HG02885 (cell line): ENCODE measurements around the gene MALAT1.
A peak's percentile ranks its signal among the peaks of the same experiment; 100 is the strongest.

Experiments
- ATAC-seq: cut with Tn5 transposase; IDR thresholded peaks from one replicate; pipeline ENCODE4 v1.9.1; 2021; ENCODE audit warnings: mild to moderate bottlenecking; ENCODE audit not compliant: unreplicated experiment, poor library complexity

The MALAT1 gene

DNA sequence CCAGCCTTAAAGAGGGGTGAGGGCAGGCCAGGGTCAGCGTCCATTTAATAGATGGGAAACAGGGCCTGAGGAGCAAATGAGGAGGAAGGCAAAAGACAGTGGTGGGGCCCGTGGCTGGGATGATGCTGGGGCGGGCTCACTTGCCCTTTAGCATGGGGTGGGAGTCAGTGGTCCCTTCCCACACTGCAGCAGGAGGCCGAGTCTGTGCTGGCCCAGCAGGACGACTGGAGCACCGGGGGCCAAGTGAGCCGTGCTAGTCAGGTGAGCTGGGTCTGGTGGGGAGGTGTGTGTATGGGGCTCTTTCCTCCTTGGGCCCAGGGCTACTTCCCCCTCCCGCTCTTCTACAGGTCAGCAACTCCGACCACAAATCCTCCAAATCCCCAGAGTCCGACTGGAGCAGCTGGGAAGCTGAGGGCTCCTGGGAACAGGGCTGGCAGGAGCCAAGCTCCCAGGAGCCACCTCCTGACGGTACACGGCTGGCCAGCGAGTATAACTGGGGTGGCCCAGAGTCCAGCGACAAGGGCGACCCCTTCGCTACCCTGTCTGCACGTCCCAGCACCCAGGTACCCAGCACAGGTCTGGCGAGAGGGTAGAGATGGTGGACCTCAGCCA, 38.9 kb downstream of the MALAT1 start:
- ATAC-seq, result no peak

DNA sequence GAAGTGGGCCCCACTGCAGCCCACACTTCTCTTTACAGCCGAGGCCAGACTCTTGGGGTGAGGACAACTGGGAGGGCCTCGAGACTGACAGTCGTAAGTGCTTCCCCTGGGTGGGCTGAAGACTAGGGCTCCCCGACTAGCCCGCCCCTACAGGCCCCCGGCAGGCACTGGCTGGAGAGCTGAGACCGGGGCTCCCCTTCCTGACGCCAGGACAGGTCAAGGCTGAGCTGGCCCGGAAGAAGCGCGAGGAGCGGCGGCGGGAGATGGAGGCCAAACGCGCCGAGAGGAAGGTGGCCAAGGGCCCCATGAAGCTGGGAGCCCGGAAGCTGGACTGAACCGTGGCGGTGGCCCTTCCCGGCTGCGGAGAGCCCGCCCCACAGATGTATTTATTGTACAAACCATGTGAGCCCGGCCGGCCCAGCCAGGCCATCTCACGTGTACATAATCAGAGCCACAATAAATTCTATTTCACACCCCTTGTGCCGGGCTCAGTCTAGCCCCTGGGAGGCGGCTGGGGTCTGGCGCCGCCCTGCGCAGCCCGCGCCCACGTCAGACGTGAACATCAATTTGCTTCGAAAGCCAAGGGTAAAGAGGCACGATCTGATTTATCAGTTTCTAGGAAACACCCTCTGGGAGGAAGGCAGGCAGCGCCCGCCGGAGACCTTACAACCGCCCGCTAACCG, 39.5 kb downstream of the MALAT1 start:
- ATAC-seq, result no peak

DNA sequence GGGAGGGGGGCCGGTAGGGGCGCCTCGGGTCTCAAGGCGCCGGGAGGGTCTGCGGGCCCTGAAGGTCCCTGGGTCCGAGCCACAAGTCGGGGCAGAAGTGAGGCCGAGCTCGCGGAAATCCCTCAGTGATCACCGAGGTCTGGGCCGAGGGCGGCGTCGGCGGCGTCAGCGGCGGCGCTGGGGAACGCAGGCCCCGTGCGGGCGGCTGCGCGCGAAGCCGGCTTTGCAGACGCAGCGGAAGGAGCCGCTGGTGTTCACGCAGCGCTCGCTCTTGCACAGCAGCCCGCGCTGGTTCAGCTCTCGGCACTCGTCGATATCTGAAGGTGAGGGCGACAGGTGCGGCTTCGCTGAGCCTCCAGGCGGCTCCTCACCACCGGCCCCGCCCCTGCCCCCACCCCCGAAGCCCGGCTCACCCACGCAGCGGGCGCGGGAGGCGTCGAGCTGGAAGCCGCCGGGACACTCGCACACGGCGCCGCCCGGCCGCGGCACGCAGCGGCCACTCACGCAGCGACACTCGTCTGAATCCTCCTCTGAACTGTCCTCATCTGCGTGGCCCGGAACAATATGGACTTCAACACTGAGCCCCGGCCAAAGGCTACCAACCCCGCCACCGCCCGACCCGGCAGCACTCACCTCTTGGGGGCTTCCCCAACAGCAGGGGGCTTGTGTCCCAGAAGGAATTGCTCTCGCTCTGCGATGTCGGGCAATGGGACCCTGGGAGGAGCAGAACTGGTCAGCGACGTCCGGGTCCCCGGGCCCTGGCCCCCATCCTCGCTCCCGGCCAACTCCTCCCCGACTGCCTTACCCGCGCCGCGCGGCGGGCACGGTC, 40.3 kb downstream of the MALAT1 start:
- no peak for ATAC-seq

DNA sequence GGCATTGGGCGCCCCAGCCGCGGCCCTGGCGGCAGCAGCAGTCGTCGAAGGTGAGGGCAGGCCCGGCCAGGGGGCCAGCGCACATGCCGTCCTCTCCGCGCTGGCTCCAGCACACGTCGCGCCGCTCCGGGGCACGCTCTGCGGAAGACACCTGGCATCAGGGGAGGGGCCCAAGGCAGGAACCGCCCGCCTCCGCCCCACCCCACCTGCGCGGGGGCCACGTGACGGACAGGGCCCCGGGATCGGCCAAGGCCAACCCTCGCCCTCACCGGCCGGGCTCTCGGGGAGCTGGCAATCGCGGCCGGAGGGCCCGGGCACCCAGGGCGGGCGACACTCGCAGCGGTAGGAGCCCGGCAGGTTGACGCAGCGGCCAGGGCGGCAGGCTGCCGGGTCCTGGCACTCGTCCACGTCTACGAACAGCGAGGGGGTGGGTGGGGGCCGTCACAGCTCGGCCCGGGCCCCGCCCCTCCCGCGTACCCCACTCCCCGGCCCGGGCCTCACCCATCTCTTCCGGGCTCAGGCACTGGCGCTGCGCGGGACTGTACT, 41.0 kb downstream of the MALAT1 start:
- peak; percentile 61 for ATAC-seq

DNA sequence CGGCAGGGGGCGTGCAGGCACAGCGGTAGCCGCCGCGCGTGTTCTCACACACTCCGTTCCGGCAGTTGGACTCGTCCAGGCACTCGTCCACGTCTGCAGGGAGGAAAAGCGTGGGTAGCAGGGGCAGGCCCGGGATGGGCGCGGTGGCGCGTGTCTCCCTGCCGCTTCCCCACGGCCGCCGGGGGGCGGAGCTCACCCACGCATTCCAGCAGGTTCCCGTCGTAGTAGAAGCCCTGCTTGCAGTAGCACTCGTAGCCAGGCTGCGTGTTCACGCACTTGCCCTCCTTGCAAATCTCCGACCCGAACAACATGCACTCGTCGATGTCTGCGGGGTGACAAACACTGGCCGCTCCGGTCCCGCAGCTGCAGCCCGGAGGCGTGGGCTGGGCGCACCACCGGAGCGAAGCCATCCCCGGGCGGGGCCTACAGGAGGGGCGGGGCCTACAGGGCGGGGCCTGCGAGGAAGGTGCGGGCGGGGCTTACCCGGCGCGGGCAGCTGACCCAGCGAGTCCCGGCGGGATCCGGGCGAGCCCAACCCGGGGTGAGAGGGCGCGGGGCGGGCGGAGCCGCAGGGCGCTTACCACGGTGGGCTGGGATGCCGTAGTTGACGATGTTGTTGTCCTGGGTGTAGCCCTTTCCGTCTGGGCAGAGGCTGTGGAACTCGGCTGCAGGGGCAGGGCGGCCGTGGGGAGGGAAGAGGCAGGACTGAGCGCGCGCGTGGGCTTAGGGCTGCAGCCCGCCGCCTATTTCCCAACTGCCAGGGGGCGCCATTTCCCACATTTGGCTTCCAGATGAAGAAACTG, 41.6 kb downstream of the MALAT1 start:
- peak; percentile 79 for ATAC-seq

DNA sequence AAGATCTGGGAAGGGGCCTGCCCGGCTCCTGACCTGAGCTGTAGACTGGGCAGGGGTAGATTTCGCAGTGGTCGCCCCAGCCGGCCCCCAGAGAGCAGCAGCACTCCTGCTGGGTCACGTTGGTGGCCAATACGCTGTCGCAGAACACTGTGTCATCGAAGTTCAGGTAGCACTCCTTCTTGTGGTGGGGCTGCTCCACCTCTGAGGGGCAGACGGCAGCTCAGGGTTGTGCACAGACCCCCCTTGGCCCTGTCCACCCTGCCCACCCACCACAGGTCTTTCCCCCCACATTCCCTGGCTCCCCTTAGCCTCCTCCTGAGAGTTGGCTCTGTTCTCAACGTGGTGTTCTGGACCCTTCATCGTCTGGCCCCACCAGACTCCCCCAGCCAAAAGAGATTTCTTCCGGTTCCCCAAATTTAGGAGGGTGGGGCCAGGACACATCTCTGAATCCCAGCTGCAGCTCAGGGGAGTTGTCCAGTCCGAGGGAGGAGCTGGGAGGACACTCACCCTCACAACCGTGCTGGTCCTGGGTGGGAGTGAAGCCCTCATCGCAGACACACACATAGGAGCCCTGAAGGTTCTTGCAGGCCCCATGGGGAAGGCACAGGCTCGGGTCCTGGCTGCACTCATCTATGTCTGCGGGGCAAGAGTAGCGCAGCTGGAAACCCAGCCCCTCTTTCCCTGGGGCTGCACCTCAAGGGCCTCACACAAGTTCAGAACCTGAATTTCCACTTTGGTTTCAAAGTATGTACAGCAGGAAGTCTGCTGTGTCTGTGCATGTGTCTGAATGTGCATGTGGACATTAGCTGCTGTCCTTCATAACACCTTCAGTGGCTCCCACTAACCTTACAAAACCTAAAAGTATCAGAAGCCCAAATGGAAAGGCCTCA, 42.5 kb downstream of the MALAT1 start:
- ATAC-seq, result no peak

DNA sequence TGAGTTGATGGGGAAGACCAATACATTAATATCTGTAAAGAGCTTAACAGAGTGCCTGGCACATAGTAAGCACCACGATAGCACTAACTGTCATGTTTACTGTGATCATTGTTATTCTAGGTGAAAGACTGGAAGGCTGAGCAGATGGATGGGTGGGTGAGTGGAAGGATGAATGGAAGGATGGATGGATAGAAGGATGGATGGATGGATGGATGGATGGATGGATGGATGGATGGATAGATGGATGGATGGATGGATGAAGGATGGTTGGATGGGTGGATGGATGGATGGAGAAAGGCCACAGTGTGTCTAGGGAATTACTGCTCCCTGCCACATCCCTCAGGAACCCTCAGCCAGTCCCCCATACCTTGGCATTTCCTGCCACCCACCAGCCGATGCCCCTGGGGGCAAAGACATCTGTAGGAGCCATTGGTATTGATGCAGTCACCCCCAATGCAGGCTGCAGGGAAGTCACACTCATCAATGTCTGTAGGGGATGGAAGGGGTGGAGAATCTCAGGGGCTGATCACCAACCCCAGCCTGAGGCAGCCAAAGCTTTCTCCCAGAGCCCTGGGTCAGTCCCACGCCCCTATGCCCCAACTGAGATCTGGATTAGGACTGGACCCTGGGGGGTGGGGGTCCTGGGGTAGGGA, 44.0 kb downstream of the MALAT1 start:
- ATAC-seq, result no peak

DNA sequence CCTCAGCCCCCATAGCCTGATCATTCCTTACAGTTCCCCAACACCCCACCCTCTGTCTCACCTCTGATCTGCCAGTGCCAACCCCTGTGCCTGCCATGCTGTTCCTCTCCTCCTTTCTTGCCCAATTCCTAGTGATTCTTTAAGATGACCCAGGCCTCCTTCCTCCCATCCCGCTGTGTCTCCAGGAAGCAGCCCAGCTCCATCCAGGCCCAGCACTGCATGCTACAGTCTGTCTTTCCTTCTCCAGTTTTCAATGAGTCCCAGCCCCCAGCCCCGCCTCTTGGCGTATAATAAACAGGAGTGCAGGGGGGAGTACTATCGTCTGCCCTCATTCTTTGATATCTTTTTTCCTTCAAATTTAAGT, 47.0 kb downstream of the MALAT1 start:
- no peak for ATAC-seq

DNA sequence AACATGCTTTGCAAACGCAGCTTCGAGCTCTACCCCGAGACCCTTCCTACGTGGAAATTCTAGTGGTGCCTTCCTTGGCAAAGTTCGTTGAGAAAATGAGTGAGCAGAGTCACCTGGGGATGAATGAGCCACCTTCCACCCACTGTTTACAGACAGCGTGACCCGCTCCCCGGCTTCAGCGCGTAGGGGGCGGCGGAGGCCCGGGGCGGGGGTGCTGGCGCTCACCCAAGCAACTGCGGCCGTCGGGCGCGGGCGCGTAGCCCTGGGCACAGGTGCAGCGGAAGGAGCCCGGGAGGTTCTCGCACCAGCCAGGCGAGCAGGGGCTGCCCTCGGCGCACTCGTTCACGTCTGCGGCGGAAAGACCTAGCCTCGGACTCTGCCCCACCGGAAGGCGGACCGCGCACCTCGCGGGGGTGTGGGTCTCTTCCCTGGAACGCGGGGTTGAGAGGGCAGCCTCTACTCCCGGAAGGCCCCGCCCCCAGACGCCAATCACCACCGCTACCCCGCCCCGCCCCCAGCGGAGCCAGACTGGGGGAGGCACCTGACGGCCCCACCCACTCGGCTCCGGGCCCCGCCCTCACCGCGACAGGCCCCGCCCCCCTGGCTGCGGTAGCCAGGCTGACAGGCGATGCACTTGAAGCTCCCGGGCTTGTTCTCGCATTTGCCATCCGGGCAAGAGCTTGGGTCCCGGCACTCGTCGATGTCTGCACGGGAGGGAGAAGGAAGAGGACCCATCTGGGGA, 47.5 kb downstream of the MALAT1 start:
- peak; percentile 84 for ATAC-seq

DNA sequence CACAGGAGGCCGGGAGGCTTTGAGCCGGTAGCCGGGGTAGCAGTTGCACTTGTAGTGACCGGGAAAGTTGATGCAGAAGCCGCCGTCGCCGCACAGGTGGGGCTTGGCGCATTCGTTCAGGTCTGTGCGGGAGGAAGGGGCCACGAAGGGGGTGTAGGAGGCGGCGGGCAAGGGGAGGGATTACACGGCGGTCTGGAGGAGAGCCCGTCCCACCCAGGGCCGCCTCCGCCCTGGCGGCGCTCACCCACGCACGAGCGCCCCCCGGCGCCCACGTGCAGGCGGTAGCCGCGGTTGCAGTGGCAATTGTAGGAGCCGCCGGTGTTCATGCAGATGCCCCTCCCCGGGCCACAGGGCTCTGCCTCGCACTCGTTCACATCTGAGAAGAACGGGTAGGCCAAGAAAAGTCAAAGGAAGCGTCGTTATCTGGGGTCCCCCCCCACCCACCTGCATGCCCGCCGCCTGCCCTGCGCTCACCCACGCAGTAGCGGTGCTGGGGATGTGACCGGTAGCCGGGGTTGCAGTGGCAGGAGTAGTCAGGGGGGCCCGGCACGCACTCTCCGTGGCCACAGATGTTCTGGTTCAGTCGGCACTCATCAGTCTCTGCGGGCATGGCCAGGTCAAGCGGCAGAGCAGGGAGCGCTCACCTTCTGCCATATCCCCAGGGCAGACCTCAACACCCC, 48.7 kb downstream of the MALAT1 start:
- ATAC-seq, result no peak

DNA sequence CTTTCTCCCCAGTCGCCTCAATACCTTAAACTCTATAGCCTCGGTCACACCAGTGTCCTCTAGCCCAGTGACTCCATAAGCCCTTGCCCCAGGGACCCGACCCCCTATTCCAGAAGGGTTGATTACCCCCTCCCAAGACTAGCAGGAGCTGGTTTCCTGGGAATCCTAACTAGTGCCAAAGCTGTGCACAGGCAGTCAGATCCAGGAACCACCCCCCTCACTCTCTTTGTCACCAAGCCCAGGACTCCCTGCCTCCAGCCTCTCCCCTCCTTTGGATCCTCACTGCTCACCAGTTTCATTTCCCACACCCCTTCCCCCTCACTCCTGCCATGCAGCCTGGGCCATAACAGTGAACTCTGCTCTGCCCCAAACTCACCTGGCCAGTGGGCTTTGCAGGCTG, 49.5 kb downstream of the MALAT1 start:
- no peak for ATAC-seq

DNA sequence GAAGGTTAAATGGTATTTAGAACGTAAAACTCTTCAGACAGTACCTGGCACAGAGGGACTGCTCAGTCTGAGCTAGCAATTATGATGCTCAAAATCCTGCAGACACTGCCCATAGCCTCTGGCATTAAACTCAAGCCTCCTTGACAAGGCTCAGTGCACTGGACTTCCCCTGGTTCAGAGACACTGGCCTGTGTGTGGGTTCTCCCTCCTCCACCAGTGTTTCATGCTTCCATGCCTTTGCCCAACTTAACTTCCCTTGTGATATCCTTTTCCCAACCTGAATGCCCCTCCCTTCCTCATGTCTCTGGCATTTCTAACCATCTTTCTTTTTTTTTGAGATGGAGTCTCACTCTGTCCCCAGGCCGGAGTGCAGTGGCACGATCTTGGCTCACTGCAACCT, 50.3 kb downstream of the MALAT1 start:
- ATAC-seq, result no peak

DNA sequence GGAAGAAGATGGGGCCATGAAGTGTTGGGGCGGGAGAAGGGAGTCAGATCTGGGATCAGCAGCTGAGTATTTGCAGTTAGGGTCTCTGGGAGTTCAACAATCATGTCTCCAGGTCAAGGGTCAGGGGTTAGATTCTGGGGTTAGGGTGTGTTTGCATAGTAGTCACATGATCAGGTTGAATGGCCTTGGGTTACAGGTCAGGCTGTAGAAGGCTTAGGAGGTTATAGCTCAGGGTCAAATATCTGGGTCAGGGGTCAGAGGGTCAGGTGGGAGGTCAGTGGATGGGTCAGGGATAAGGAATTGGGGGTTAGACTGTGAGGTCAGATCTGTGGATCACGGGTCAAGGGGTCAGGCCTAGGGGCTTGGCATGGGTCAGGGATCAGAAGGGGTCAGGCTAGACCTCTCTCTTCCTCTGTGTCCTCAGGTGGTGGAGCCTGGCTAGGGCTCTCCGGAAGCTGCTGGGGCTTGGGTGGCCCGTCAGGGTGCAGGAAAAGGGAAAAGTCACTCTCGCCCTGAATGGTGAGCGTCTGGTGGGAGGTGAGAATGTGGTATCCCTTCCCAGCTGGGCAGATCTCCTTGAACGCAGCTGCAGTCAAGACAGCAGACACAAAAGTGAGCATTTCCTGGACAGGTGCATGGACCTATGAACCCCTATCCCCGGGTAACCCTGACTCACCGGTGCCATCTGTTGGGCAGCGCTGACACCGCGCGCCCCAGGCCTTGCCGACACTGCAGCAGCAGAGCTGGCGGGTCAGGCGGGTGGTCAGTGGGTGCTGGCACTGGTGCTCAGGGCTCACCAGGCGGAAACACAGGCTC, 52.9 kb downstream of the MALAT1 start:
- ATAC-seq, result peak; percentile 57

DNA sequence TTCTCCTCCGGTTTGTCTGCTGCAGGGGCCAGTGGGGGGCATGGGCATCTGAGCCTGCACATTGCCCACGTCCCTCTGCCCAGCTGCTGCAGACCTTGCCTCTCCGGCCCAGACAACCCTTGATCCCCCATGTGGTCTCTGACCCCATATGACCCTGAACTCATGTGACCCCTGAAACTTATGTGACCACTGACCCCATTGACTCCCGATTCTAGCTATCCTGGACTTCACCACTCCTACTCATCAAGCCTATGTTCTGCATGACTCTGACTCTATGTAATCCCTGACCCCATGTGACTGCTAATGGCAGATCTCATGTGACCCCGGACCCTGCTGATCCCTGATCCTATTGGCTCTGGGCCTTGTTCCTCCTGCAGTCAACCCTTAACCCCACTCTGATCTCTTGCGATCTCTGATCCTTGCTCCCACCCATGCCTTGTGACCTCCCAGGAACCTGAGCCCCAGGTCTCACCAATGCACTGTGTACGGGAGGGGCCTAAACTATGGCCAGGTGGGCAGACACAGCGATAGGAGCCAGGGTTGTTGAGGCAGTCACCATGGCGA, 53.6 kb downstream of the MALAT1 start:
- no peak for ATAC-seq

DNA sequence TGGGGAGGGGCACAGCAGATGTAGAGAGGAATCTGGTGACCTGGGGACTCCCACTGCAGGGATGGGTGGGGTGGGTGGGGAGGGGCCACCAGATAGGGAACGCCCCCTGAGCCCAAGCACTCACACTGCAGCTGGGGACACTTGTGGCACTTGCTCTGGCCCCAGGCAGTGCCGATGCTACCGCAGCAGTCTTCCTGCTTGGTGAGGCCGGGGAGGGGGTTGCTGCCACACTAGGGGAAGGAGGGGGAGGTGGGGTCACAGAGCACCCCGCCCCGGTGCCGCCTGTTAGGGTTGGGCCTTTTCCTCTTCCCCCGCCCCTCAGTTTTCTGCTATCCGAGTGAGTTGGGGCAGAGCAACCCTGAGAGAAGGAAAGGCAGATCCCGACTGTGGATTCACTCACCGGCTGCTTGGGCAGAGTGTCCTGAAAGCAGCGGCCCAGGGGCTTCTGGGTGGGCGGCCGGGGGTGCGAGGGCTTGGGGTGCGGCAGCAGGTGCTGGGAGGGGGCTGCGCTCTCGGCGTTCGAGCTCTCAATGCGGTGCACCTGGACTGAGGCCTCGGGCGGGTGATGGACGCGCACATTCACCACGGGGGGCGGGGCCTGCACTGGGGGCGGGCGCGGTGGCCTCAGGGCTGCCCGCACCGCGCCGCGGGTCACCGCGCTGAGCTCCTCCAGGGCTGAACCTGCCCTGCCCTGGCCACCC, 54.6 kb downstream of the MALAT1 start:
- no peak for ATAC-seq
